ENCODE results near the gene CACNA2D1.
"Not testable (repeated sequence)": the region's sequence is repeated elsewhere in the genome, so short reads cannot be mapped to it uniquely, and the experiment has no call there.

Gene CACNA2D1

GRCh38 chr7:82166260-82167015 lies 277.1 kb downstream of the CACNA2D1 start:
- peak; percentile 94 for DNase-seq (ENCODE audit: low spot score)

- peak; percentile 86 for DNase-seq (ENCODE audit: low spot score)
Observed at GRCh38 chr7:82164813-82165212, 278.8 kb downstream of the CACNA2D1 start.

- DNase-seq (ENCODE audit: low spot score) = no peak
Observed at GRCh38 chr7:82164410-82164809, 279.2 kb downstream of the CACNA2D1 start.

- no peak for DNase-seq (ENCODE audit: low spot score)
Observed at GRCh38 chr7:82163586-82163985, 280.0 kb downstream of the CACNA2D1 start.

GRCh38 chr7:82162289-82162688 lies 281.3 kb downstream of the CACNA2D1 start:
- no peak for DNase-seq (ENCODE audit: low spot score)

- DNase-seq (ENCODE audit: low spot score) = no peak
Observed at GRCh38 chr7:82158327-82158726, 285.2 kb downstream of the CACNA2D1 start.

- DNase-seq (ENCODE audit: low spot score) = no peak
Observed at GRCh38 chr7:82156893-82157292, 286.7 kb downstream of the CACNA2D1 start.

- no peak for DNase-seq (ENCODE audit: low spot score)
Observed at GRCh38 chr7:82156168-82156567, 287.4 kb downstream of the CACNA2D1 start.

GRCh38 chr7:82154728-82155127 lies 288.8 kb downstream of the CACNA2D1 start:
- no peak for DNase-seq (ENCODE audit: low spot score)

GRCh38 chr7:82153776-82154175 lies 289.8 kb downstream of the CACNA2D1 start:
- no peak for DNase-seq (ENCODE audit: low spot score)

- no peak for DNase-seq (ENCODE audit: low spot score)
Observed at GRCh38 chr7:82152858-82153257, 290.7 kb downstream of the CACNA2D1 start.

- no peak for DNase-seq (ENCODE audit: low spot score)
Observed at GRCh38 chr7:82146491-82146890, 297.1 kb downstream of the CACNA2D1 start.

- DNase-seq (ENCODE audit: low spot score) = no peak
Observed at GRCh38 chr7:82142263-82142864, 301.2 kb downstream of the CACNA2D1 start.

GRCh38 chr7:82141427-82141826 lies 302.1 kb downstream of the CACNA2D1 start:
- DNase-seq (ENCODE audit: low spot score) = no peak

- DNase-seq (ENCODE audit: low spot score) = not testable (repeated sequence)
Observed at GRCh38 chr7:82140608-82141007, 303.0 kb downstream of the CACNA2D1 start.

- DNase-seq (ENCODE audit: low spot score) = no peak
Observed at GRCh38 chr7:82131215-82131614, 312.4 kb downstream of the CACNA2D1 start.

- no peak for DNase-seq (ENCODE audit: low spot score)
Observed at GRCh38 chr7:82129091-82129490, 314.5 kb downstream of the CACNA2D1 start.

- DNase-seq (ENCODE audit: low spot score) = no peak
Observed at GRCh38 chr7:82128546-82128945, 315.0 kb downstream of the CACNA2D1 start.

- DNase-seq (ENCODE audit: low spot score) = no peak
Observed at GRCh38 chr7:82126576-82126975, 317.0 kb downstream of the CACNA2D1 start.

GRCh38 chr7:82124445-82124844 lies 319.1 kb downstream of the CACNA2D1 start:
- no peak for DNase-seq (ENCODE audit: low spot score)

GRCh38 chr7:82122275-82122674 lies 321.3 kb downstream of the CACNA2D1 start:
- no peak for DNase-seq (ENCODE audit: low spot score)

- DNase-seq (ENCODE audit: low spot score) = no peak
Observed at GRCh38 chr7:82114237-82114636, 329.3 kb downstream of the CACNA2D1 start.

- DNase-seq (ENCODE audit: low spot score) = no peak
Observed at GRCh38 chr7:82110146-82110840, 333.3 kb downstream of the CACNA2D1 start.
